HG02759 (cell line): ENCODE measurements around the gene LENG8.
"Not testable (repeated sequence)": the region's sequence is repeated elsewhere in the genome, so short reads cannot be mapped to it uniquely, and the experiment has no call there.

Experiments
- ATAC-seq: cut with Tn5 transposase; IDR thresholded peaks from one replicate; pipeline ENCODE4 v1.9.1; 2021; ENCODE audit warnings: mild to moderate bottlenecking, moderate library complexity; ENCODE audit not compliant: unreplicated experiment

The LENG8 gene

GRCh38 chr19:54509200-54509940 is 60.4 kb downstream of the LENG8 start:
- ATAC-seq, result not testable (repeated sequence)
